ENCODE results near the gene KIF3C. TPM values are rescaled to one million over a fixed set of nuclear protein-coding genes. Genes with fewer than 3 reads are reported as not detected.
A peak's percentile ranks its signal among the peaks of the same experiment; 100 is the strongest.

Gene KIF3C
- total and polyA plus RNA-seq, 9 of the 15 experiments (the other 6 are each of a cell fraction or from before 2014, with no cell fraction given) = 0.69 to 6.7 (median 3.3) TPM

GRCh38 chr2:25951071-25951547 is 31.2 kb downstream of the KIF3C start (continued):
- TF ChIP-seq HOMEZ (CRISPR knock-in tag; IDR thresholded peaks at IDR 0.05) (no peak), ATF7 (IDR thresholded peaks at IDR 0.05) (peak; percentile 37; the same call in 1 of the 2 replicates), SMAD3 (CRISPR knock-in tag; conservative IDR thresholded peaks at IDR 0.05) (no peak), ZNF354B (CRISPR knock-in tag; IDR thresholded peaks at IDR 0.05) (no peak), DEAF1 (CRISPR knock-in tag; IDR thresholded peaks at IDR 0.05) (peak; percentile 93), ZNF436 (CRISPR knock-in tag; IDR thresholded peaks at IDR 0.05) (no peak), ZNF586 (CRISPR knock-in tag; conservative IDR thresholded peaks at IDR 0.05) (no peak), YBX1 (IDR thresholded peaks at IDR 0.05) (no peak), ZNF24 (IDR thresholded peaks at IDR 0.05) (no peak), HLTF (IDR thresholded peaks at IDR 0.05) (no peak), TGIF2 (CRISPR knock-in tag; IDR thresholded peaks at IDR 0.05) (no peak), CBFB (CRISPR knock-in tag; IDR thresholded peaks at IDR 0.05) (no peak), BMI1 (IDR thresholded peaks at IDR 0.05; ENCODE audit: low read length) (no peak), RBM15 (IDR thresholded peaks at IDR 0.05; ENCODE audit: insufficient read depth, low read length) (no peak), SMARCB1 (IDR thresholded peaks at IDR 0.05; ENCODE audit: insufficient read length, low read depth) (no peak), ZNF395 (CRISPR knock-in tag; IDR thresholded peaks at IDR 0.05) (no peak), NFXL1 (CRISPR knock-in tag; IDR thresholded peaks at IDR 0.05) (no peak), NCOA2 (IDR thresholded peaks at IDR 0.05; ENCODE audit: partially characterized antibody in 2 of 2) (no peak), HDGF (IDR thresholded peaks at IDR 0.05) (0 out of 2 replicates have a peak, but pooled peaks have one; percentile 40), ZFP36 (IDR thresholded peaks at IDR 0.05; ENCODE audit: low read depth, low read length, partially characterized antibody) (no peak), LEF1 (IDR thresholded peaks at IDR 0.05) (no peak)
- TF ChIP-seq, protein P1, sequence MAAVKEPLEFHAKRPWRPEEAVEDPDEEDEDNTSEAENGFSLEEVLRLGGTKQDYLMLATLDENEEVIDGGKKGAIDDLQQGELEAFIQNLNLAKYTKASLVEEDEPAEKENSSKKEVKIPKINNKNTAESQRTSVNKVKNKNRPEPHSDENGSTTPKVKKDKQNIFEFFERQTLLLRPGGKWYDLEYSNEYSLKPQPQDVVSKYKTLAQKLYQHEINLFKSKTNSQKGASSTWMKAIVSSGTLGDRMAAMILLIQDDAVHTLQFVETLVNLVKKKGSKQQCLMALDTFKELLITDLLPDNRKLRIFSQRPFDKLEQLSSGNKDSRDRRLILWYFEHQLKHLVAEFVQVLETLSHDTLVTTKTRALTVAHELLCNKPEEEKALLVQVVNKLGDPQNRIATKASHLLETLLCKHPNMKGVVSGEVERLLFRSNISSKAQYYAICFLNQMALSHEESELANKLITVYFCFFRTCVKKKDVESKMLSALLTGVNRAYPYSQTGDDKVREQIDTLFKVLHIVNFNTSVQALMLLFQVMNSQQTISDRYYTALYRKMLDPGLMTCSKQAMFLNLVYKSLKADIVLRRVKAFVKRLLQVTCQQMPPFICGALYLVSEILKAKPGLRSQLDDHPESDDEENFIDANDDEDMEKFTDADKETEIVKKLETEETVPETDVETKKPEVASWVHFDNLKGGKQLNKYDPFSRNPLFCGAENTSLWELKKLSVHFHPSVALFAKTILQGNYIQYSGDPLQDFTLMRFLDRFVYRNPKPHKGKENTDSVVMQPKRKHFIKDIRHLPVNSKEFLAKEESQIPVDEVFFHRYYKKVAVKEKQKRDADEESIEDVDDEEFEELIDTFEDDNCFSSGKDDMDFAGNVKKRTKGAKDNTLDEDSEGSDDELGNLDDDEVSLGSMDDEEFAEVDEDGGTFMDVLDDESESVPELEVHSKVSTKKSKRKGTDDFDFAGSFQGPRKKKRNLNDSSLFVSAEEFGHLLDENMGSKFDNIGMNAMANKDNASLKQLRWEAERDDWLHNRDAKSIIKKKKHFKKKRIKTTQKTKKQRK (IDR thresholded peaks at IDR 0.05; ENCODE audit: borderline replicate concordance, low read depth, low read length) = no peak
- TF ChIP-seq, protein P2, sequence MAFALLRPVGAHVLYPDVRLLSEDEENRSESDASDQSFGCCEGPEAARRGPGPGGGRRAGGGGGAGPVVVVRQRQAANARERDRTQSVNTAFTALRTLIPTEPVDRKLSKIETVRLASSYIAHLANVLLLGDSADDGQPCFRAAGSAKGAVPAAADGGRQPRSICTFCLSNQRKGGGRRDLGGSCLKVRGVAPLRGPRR (CRISPR knock-in tag; IDR thresholded peaks at IDR 0.05) = no peak
